ENCODE results near the gene BBIP1. TPM values are rescaled to one million over a fixed set of nuclear protein-coding genes. Genes with fewer than 3 reads are reported as not detected.
A peak's percentile ranks its signal among the peaks of the same experiment; 100 is the strongest.

Gene BBIP1
- total RNA-seq, 1 donor from 2014 or later, result 39.1 TPM

GRCh38 chr10:110944792-110945396, 25.9 kb upstream of the BBIP1 start:
- Mint-ChIP-seq H3K9me3 (ENCODE audit: unreplicated experiment) (no peaks in the 10 kb centered on the region), H3K4me1 (ENCODE audit: low read depth, unreplicated experiment) (peaks cover 17% of the 10 kb centered on the region), H3K36me3 (ENCODE audit: unreplicated experiment) (peaks cover 8% of the 10 kb centered on the region), H3K4me3 (ENCODE audit: unreplicated experiment) (peak overlapping the region; percentile 20), H3K27me3 (ENCODE audit: unreplicated experiment) (peaks cover 1% of the 10 kb centered on the region), H3K27ac (ENCODE audit: unreplicated experiment) (peak overlapping the region; percentile 9)
- no peak for DNase-seq
- no peak for TF ChIP-seq CTCF (IDR thresholded peaks at IDR 0.05; ENCODE audit: partially characterized antibody, unreplicated experiment)

DNA sequence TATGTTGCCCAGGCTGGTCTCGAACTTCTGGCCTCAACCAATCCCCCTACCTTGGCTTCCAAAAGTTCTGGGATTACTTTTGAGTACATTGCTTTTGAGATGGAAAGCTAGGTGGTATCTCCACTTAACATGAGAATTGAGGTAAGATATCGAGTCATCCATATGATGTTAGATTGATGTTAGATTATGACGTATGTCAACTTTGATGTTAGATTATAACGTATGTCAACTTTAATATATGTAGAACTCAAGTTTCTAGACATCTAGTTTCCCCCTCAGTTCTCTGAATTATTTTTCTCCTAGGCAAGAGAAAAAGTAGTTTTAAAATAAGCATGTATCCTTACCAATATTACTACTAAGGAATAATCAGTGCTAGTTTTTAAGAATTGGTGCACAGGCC, 20.4 kb upstream of the BBIP1 start:
- no peak overlapping the region for H3K4me3 Mint-ChIP-seq (ENCODE audit: unreplicated experiment)
- peaks cover 4% of the 10 kb centered on the region for H3K4me1 Mint-ChIP-seq (ENCODE audit: low read depth, unreplicated experiment)
- H3K27me3 Mint-ChIP-seq (ENCODE audit: unreplicated experiment), result no peaks in the 10 kb centered on the region
- no peak for TF ChIP-seq CTCF (IDR thresholded peaks at IDR 0.05; ENCODE audit: partially characterized antibody, unreplicated experiment)
- peaks cover 8% of the 10 kb centered on the region for H3K36me3 Mint-ChIP-seq (ENCODE audit: unreplicated experiment)
- H3K9me3 Mint-ChIP-seq (ENCODE audit: unreplicated experiment), result no peaks in the 10 kb centered on the region
- no peak for DNase-seq
- no peak overlapping the region for H3K27ac Mint-ChIP-seq (ENCODE audit: unreplicated experiment)

DNA sequence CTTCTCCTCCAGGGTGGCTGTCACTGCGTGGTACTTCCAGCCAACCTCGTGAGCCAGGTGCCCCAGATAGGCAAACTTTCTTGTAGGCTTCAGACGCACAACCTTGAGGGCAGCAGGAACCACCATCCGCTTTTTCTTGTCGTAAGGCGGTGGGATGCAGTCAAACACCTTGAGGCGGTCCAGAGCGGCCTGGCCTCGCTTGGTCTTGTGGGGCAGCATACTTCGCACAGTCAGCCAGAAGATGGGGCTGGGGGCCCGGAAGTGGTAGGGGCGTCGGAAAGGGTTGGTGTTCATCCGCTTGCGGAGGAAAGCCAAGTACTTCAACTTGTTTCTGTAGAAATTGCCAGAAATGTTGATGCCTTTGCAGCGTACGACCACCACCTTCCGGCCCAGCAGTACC, 17.8 kb upstream of the BBIP1 start:
- no peak for DNase-seq
- no peaks in the 10 kb centered on the region for H3K36me3 Mint-ChIP-seq (ENCODE audit: unreplicated experiment)
- H3K27me3 Mint-ChIP-seq (ENCODE audit: unreplicated experiment), result no peaks in the 10 kb centered on the region
- TF ChIP-seq CTCF (IDR thresholded peaks at IDR 0.05; ENCODE audit: partially characterized antibody, unreplicated experiment), result no peak
- H3K4me3 Mint-ChIP-seq (ENCODE audit: unreplicated experiment), result no peak overlapping the region
- H3K9me3 Mint-ChIP-seq (ENCODE audit: unreplicated experiment), result no peaks in the 10 kb centered on the region
- H3K4me1 Mint-ChIP-seq (ENCODE audit: low read depth, unreplicated experiment), result no peaks in the 10 kb centered on the region
- H3K27ac Mint-ChIP-seq (ENCODE audit: unreplicated experiment), result no peak overlapping the region

DNA sequence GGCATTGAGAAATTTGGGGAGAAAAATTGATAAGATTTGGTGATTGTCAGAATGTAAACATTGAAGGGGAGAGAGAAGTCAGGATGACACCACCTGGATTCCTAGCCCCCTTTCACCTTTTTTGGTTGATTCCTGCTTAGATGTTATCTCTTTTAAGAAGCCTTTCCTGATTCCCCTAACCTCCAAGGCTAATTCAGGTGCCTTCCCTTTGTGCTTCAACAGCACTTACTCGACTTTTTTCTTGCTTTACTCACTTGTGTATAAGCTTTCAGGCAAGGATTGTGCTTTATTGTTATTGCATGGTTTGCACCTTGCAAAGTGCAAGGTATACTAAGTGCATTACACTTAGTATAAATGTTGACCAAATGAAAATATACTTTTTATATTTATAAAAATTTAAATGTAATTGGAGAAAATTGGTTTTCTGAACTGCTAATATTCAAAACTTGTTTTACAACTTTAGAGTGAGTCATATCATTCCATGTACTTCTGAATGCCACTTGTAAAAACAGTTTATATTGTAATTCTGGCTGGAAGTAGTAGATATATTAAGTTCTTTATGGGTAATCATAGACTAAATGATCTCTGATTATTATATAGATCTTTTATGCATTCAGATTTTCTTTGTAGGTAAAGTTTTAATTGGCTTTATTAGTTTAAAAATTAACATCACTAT, 13.7 kb upstream of the BBIP1 start:
- Mint-ChIP-seq H3K9me3 (ENCODE audit: unreplicated experiment) (no peaks in the 10 kb centered on the region), H3K27ac (ENCODE audit: unreplicated experiment) (no peak overlapping the region)

More for the DNA sequence above, 13.7 kb upstream of the BBIP1 start:
- Mint-ChIP-seq H3K36me3 (ENCODE audit: unreplicated experiment) (no peaks in the 10 kb centered on the region), H3K4me1 (ENCODE audit: low read depth, unreplicated experiment) (no peaks in the 10 kb centered on the region), H3K4me3 (ENCODE audit: unreplicated experiment) (no peak overlapping the region), H3K27me3 (ENCODE audit: unreplicated experiment) (no peaks in the 10 kb centered on the region)
- TF ChIP-seq CTCF (IDR thresholded peaks at IDR 0.05; ENCODE audit: partially characterized antibody, unreplicated experiment), result no peak
- DNase-seq, result no peak

Data from glutamatergic neuron (in vitro differentiated cells).